ENCODE data around the gene CST6.
A peak's percentile ranks its signal among the peaks of the same experiment; 100 is the strongest.

Gene CST6

DNA sequence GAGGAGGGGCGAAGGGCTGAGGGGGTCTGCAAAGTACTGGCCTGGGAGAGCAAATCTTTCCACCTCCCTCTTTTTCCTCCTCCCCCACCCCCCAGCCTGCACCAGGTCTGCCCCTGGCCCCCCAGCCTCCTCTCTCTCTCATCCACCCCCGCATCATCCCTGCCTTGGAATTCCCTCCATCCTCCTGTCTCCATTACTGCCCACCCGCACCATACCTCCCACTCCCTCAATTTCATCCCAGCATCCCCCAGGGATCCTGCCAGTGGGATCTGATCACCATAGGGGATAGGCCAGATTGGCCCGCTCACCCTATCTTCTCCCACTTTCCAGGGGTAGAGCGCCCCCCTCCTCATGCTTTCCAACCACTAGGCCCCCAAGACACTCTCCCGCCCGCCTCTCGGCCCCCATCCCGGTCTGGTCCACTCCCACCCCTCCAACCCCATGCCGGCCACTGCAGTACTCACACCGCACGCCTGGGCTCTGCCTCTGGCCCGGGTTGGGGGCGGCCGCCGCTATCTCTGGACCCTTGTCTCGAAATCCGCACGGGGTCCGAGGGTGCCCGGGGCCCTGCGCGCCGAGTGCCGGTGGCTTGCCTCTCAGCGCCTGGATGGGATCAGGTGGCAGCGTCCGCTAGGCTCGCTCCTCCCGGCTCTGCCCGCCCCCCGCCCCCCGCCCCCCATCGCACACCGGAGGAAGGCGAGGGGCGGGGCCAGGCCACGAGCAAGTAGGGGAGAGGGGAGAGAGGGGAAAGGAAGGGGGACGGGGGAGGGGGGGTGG is 36.9 kb downstream of the CST6 start, which contains the start of gene GAL3ST3:
GAL3ST3 (minus strand) TSS at position 615 of the 777 bp plus-strand sequence. CDS start 3,746 bp downstream, outside the sequence.
- no peak for TF ChIP-seq JUND (IDR thresholded peaks at IDR 0.05; ENCODE audit: low read depth)
- in situ Hi-C loops (cut with HindIII; ENCODE audit: low pct_unique_long_range_greater_than_20kb, low sequenced_read_pairs) = no loop called here
- DNase-seq (ENCODE audit: low read depth in 1 of 2, low spot score in 1 of 2) = no peak

DNA sequence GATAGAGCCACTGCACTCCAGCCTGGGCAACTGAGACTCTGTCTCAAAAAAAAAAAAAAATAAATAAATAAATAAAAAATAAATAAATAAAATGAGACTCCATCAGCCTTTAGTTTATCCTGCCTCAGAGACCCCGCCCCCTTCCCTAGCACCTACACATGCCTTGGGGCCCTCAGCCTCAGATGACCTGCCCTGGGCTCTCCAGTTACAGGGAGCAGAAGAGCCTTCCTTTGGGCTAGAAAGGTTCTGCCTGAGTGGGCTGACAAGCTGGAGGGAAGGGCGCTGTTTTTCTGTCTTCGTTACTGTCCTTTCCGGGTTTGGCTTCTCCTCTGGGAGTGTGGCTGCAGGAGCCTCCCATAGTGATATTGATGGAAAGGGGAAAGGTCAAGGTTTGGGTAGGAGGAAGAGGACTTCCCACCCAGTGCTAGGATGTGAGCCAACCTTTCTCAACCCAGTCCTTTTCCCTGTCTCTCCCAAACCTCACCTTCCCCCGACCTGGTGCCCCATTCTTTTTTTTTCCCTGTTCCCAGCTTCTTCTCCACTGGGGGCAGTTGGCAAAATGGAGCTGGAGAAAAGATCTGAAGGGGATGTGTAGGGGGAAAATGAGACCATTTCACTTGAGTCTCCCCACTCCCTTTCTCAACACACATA is 38.9 kb downstream of the CST6 start:
- TF ChIP-seq JUND (IDR thresholded peaks at IDR 0.05; ENCODE audit: low read depth) = no peak
- in situ Hi-C loops (cut with HindIII; ENCODE audit: low pct_unique_long_range_greater_than_20kb, low sequenced_read_pairs) = no loop called here
- DNase-seq (ENCODE audit: low read depth in 1 of 2, low spot score in 1 of 2) = no peak

DNA sequence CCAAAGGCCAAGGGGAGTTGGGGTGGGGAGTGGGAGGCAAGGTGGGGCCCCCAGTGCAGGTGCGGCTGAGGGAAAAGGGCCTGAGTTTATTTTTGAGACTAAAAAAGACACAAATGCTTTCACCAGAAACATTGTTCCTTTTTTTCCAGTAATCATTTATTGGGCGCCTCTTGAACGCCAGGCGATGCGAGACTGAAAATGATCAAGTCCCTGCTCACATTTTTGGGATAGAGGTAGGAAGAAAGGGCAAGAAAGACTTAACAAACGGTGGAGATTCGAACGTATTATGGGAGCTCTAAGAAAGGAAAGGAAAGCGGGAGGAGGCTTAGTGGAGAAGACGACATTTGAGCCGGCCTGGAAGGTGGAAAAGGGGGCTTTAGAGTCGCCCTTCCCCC is 39.6 kb downstream of the CST6 start:
- in situ Hi-C loops (cut with HindIII; ENCODE audit: low pct_unique_long_range_greater_than_20kb, low sequenced_read_pairs) = no loop called here
- TF ChIP-seq JUND (IDR thresholded peaks at IDR 0.05; ENCODE audit: low read depth) = no peak
- DNase-seq (ENCODE audit: low read depth in 1 of 2, low spot score in 1 of 2) = no peak

DNA sequence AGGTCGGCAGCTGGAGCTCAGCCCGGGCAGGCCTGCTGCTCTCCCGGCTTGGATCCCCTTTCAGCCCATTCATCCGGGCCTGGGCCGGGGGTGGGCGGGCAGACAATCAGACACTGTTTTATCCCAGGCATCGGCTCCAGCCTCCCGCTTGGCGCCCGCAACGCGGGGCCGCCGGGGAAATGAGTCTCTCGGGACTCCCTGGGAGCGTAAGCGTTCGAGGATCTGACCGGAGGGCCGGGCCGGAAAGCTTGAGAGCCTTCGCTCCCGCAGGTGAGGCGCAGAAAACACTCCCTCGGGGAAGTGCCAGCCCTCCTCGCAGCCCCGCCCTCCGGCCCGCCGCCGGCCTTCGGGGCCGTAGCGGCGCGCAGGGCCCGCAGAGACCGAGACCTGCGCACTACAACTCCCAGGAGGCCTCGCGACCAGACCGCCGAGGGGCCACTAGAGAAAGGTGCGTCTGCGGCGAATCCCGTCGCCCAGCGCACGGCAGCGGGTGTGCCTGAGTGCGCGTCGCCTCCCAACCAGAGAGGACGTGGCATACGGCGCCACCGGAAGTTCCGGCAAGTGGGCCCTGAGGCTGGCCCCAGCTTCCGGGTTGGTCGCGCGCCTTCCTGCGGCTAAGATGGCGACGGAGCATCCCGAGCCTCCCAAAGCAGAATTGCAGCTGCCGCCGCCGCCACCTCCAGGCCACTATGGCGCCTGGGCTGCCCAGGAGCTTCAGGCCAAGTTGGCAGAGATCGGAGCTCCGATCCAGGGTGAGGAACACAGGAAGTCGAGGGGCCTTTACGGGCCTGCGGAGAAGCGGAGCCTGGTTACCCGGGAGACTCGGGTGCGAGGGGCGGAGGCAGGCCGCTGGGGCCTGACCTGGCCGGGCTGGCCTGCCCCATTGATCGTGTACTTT is 40.2 kb downstream of the CST6 start, which contains the start of gene SF3B2:
SF3B2 (plus strand) TSS at position 599 of the 898 bp plus-strand sequence; CDS start at position 620, 21 bp downstream.
- TF ChIP-seq JUND (IDR thresholded peaks at IDR 0.05; ENCODE audit: low read depth) = no peak
- peak; percentile 99 to 100 for DNase-seq (ENCODE audit: low read depth in 1 of 2, low spot score in 1 of 2)
- in situ Hi-C loops (cut with HindIII; ENCODE audit: low pct_unique_long_range_greater_than_20kb, low sequenced_read_pairs) = no loop called here

DNA sequence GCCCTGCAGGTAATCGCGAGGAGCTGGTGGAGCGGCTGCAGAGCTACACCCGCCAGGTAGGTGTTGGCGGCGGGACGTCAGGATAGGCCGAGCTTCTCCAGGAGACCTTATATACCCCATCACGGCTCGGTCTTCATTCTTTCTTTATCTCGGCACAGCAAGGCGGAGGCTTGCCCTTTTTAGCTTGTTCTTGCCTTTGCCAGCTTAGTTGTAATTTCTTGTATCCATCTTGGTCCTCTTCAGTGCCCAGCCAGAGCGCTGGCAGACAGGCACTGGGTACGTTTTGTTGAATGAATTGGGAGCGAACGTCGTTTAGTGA is 40.8 kb downstream of the CST6 start:
- TF ChIP-seq JUND (IDR thresholded peaks at IDR 0.05; ENCODE audit: low read depth) = no peak
- in situ Hi-C loops (cut with HindIII; ENCODE audit: low pct_unique_long_range_greater_than_20kb, low sequenced_read_pairs) = no loop called here
- DNase-seq (ENCODE audit: low read depth in 1 of 2, low spot score in 1 of 2) = no peak

DNA sequence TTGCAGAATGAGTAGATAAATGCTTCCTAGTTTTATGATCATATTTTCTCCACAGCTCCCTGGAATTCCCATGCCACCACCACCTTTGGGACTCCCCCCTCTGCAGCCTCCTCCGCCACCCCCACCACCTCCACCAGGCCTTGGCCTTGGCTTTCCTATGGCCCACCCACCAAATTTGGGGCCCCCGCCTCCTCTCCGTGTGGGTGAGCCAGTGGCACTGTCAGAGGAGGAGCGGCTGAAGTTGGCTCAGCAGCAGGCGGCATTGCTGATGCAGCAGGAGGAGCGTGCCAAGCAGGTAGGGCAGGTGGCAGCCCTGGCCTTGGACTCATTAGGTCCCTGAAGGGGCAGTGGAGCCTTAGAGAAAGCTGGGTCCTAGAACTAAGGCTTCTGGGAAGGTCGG is 43.2 kb downstream of the CST6 start:
- in situ Hi-C loops (cut with HindIII; ENCODE audit: low pct_unique_long_range_greater_than_20kb, low sequenced_read_pairs) = no loop called here
- no peak for TF ChIP-seq JUND (IDR thresholded peaks at IDR 0.05; ENCODE audit: low read depth)
- no peak for DNase-seq (ENCODE audit: low read depth in 1 of 2, low spot score in 1 of 2)

DNA sequence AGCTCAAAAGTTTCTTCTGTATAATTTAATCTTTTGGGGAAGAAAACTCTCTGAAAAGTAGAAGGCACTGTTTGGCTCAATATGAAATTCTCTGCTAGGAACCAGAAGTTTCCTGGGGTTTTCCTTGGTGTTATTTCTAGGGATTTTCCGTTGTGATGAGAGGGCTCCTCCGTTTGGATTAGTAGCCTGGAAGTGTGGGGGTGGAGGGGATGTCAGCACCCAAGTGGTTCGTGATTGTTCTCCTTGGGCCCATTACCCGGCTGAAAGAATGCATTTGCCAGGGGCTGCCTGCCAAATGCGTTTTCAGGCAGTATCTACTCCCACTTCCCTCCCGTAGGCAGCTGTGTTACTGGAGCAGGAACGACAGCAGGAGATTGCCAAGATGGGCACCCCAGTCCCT is 44.7 kb downstream of the CST6 start:
- DNase-seq (ENCODE audit: low read depth in 1 of 2, low spot score in 1 of 2) = no peak
- TF ChIP-seq JUND (IDR thresholded peaks at IDR 0.05; ENCODE audit: low read depth) = no peak
- in situ Hi-C loops (cut with HindIII; ENCODE audit: low pct_unique_long_range_greater_than_20kb, low sequenced_read_pairs) = no loop called here

DNA sequence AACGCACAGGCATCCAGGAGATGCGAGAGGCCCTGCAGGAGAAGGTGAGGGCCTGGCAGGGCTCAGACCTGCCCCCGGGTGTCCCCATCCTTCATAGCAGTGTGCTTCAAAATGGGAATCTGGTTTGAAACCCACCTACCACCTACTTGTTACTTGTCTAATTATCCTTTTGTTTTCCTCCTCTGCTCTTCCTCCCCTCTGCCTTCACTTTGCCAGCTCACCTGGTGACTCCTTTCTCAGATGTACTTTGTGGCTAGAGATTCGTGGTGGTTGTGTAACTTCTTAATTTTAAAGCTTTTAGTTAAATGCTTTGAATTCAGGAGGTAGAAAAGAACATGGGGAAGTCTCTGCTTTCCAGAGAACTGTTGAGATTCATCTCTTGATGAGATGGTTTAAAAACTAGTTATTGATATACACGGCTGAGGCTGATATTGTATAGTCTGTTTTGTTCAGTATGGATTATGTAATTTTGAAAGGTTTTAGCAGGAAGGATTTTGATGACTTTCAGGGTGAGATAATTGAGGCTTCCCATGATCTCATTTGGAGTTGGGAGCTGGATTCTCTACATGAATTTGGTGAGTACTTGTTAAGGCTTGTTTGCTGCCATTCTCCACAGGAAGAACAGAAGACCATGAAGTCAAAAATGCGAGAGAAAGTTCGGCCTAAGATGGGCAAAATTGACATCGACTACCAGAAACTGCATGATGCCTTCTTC is 48.3 kb downstream of the CST6 start:
- DNase-seq (ENCODE audit: low read depth in 1 of 2, low spot score in 1 of 2) = no peak
- in situ Hi-C loops (cut with HindIII; ENCODE audit: low pct_unique_long_range_greater_than_20kb, low sequenced_read_pairs) = no loop called here
- TF ChIP-seq JUND (IDR thresholded peaks at IDR 0.05; ENCODE audit: low read depth) = no peak

DNA sequence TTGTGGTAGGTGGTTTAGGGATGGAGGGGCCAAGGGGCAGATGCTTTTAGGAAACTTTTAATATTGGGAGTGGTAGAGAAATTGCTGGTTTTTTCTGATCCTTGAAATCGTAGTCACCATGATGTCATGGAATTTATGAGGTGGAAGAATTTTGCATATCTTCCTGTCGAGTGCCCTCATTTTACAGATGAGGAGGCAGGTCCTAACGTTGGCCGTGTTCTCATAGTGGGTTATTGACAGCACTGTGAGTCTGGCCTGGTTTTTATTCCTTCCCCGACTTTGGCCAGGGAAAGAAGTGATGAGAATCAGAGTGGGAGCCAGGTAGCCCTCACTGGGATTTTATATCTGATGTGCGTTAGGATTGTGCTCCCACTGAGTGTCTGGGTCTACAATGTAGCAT is 49.5 kb downstream of the CST6 start:
- no peak for TF ChIP-seq JUND (IDR thresholded peaks at IDR 0.05; ENCODE audit: low read depth)
- DNase-seq (ENCODE audit: low read depth in 1 of 2, low spot score in 1 of 2) = no peak
- in situ Hi-C loops (cut with HindIII; ENCODE audit: low pct_unique_long_range_greater_than_20kb, low sequenced_read_pairs) = no loop called here

DNA sequence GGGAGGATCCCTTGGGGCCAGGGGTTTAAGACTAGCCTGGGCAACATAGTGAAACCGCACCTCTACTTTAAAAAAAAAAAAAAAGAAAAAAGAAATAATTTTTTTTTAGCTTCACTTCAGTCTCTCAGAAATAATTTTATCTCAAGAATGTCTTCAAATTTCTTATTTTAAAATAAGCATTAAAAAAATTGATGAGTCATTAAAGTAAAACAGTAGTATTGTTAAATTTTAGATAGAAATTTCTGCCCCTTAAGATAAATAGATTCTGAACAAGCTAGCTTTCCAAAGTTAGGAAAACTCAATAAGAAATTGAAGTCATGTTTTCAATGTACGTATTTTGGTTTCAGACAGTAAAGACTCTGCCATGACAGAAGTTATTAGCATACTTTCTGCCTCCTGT is 50.6 kb downstream of the CST6 start:
- no peak for DNase-seq (ENCODE audit: low read depth in 1 of 2, low spot score in 1 of 2)
- in situ Hi-C loops (cut with HindIII; ENCODE audit: low pct_unique_long_range_greater_than_20kb, low sequenced_read_pairs) = no loop called here
- no peak for TF ChIP-seq JUND (IDR thresholded peaks at IDR 0.05; ENCODE audit: low read depth)
